Measurements from ENCODE around the gene ZXDB. TPM values are rescaled to one million over a fixed set of nuclear protein-coding genes. Genes with fewer than 3 reads are reported as not detected.

Gene ZXDB
- total and polyA plus RNA-seq, 2 of the 13 experiments (the other 11 are each of a cell fraction or from before 2014, with no cell fraction given): 4.5 to 9.0 TPM

GRCh38 chrX:57565198-57565597 lies 26.6 kb upstream of the ZXDB start (continued):
- TF ChIP-seq ZBTB46 (CRISPR knock-in tag; IDR thresholded peaks at IDR 0.05; ENCODE audit: borderline replicate concordance) (no peak), ZNF430 (CRISPR knock-in tag; IDR thresholded peaks at IDR 0.05) (no peak), SSRP1 (CRISPR knock-in tag; IDR thresholded peaks at IDR 0.05) (no peak), ZNF367 (CRISPR knock-in tag; IDR thresholded peaks at IDR 0.05; ENCODE audit: borderline replicate concordance) (no peak)

GRCh38 chrX:57573754-57574153 lies 18.1 kb upstream of the ZXDB start:
- no peak overlapping the region for H3K4me2 ChIP-seq (ENCODE audit: low read depth, low read length)
- intact Hi-C loops (cut with micrococcal nuclease; ENCODE audit: unreplicated experiment): loop anchor here (5.0 to 10.0 kb wide), 3 partner anchors 344 to 451 kb away; no protein-coding TSS in a partner anchor
- FAIRE-seq: peak; percentile 32
- TF ChIP-seq SMC3 (IDR thresholded peaks at IDR 0.05; ENCODE audit: low read length) (peak; percentile 30; the same call in 1 of the 2 replicates), ZNF609 (CRISPR knock-in tag; IDR thresholded peaks at IDR 0.05; ENCODE audit: borderline replicate concordance) (no peak), NKX3-1 (CRISPR knock-in tag; IDR thresholded peaks at IDR 0.05) (no peak), ZNF260 (CRISPR knock-in tag; IDR thresholded peaks at IDR 0.05; ENCODE audit: borderline replicate concordance, low read depth) (no peak), CTCF (CRISPR knock-in tag; IDR thresholded peaks at IDR 0.05) (peak; percentile 64), NR1H2 (CRISPR knock-in tag; IDR thresholded peaks at IDR 0.05; ENCODE audit: borderline replicate concordance, low read depth) (no peak), POLR2AphosphoS5 (IDR thresholded peaks at IDR 0.05; ENCODE audit: low read depth, low read length) (no peak), POLR2A (IDR thresholded peaks at IDR 0.05; ENCODE audit: insufficient read depth in 1 of 2, low read depth in 2 of 2, low read length in 2 of 2) (no peak), CENPX (CRISPR knock-in tag; IDR thresholded peaks at IDR 0.05) (no peak), YEATS2 (CRISPR knock-in tag; IDR thresholded peaks at IDR 0.05; ENCODE audit: borderline replicate concordance) (no peak), SYNCRIP (IDR thresholded peaks at IDR 0.05; ENCODE audit: insufficient read depth, low read depth, low read length) (no peak), ZNF143 (CRISPR knock-in tag; IDR thresholded peaks at IDR 0.05) (no peak), EED (CRISPR knock-in tag; IDR thresholded peaks at IDR 0.05) (no peak)

More at GRCh38 chrX:57573754-57574153, 18.1 kb upstream of the ZXDB start:
- Histone ChIP-seq H3K4me3 (replicated peaks in 1 of 3; ENCODE audit: insufficient read depth in 1 of 3, low read depth in 2 of 3, low read length in 3 of 3) (no peak overlapping the region), H2AFZ (ENCODE audit: low read length) (no peak overlapping the region), H3K36me3 (replicated peaks in 1 of 2; ENCODE audit: control insufficient read depth in 1 of 2, insufficient read depth in 2 of 2, low read length in 2 of 2) (no peaks in the 10 kb centered on the region), H3K27me3 (ENCODE audit: control insufficient read depth in 1 of 2, insufficient read depth in 2 of 2, low read length in 2 of 2) (no peaks in the 10 kb centered on the region), H3K4me1 (ENCODE audit: insufficient read depth, low read length) (no peaks in the 10 kb centered on the region), H3K9me3 (ENCODE audit: low read length) (no peaks in the 10 kb centered on the region), H4K20me1 (ENCODE audit: insufficient read depth, low read length) (no peaks in the 10 kb centered on the region), H3K27ac (ENCODE audit: extremely low read length, insufficient read depth, low read length) (no peak overlapping the region), H3K9ac (ENCODE audit: insufficient read depth, low read depth, low read length) (no peak overlapping the region), H3K79me2 (ENCODE audit: insufficient read depth, low read length) (no peaks in the 10 kb centered on the region)
- DNase-seq (ENCODE audit: low spot score) (no peak), ATAC-seq (no peak; the same call in 2 of the 3 replicates)
- ChIA-PET POLR2A (no interaction called here), CTCF (ENCODE audit: low intra/inter-chr PET ratio, low total read pairs) (interaction anchor here (1.1 kb wide), 1 partner anchor 248 kb away, joined by 3 read pairs; no protein-coding TSS in a partner anchor)
- 0% methylated on average over 1 of the region's 2 CpGs for WGBS (ENCODE audit: low lambda C conversion rate)
- BruUV-seq (replicated peaks): no TSS peak
- in situ Hi-C loops (cut with HindIII; ENCODE audit: extremely low pct_ligation_motif_present, low pct_unique_long_range_greater_than_20kb): no loop called here
